ENCODE data around the gene CLMP.
A peak's percentile ranks its signal among the peaks of the same experiment; 100 is the strongest.
"Not testable (repeated sequence)": the region's sequence is repeated elsewhere in the genome, so short reads cannot be mapped to it uniquely, and the experiment has no call there.

The CLMP gene

GRCh38 chr11:123206055-123206454 lies 11.0 kb upstream of the CLMP start:
- H3K36me3 ChIP-seq (ENCODE audit: control insufficient read depth, insufficient read depth, low read length); DNase-seq (ENCODE audit: low read depth, low spot score); H3K4me3 ChIP-seq (ENCODE audit: low read length); H3K27ac ChIP-seq (ENCODE audit: low read length); H3K27me3 ChIP-seq (ENCODE audit: control insufficient read depth, insufficient read depth, low read length); H3K9me3 ChIP-seq (ENCODE audit: control insufficient read depth, insufficient read depth, low read length); H3K4me1 ChIP-seq (ENCODE audit: control insufficient read depth, insufficient read depth, low read length): not testable (repeated sequence)
- no CpG with 5 or more reads among the region's 7 CpGs for WGBS (ENCODE audit: insufficient coverage, insufficient read length)

- H3K4me1 ChIP-seq (ENCODE audit: control insufficient read depth, insufficient read depth, low read length): peaks cover 4% of the 10 kb centered on the region; the same call in 1 of the 2 replicates
- WGBS (ENCODE audit: insufficient coverage, insufficient read length): no CpG with 5 or more reads among the region's 6 CpGs
- no peak overlapping the region for H3K27ac ChIP-seq (ENCODE audit: low read length)
- H3K9me3 ChIP-seq (ENCODE audit: control insufficient read depth, insufficient read depth, low read length): no peaks in the 10 kb centered on the region
- no peaks in the 10 kb centered on the region for H3K36me3 ChIP-seq (ENCODE audit: control insufficient read depth, insufficient read depth, low read length)
- no peaks in the 10 kb centered on the region for H3K27me3 ChIP-seq (ENCODE audit: control insufficient read depth, insufficient read depth, low read length)
- DNase-seq (ENCODE audit: low read depth, low spot score): no peak
- no peak overlapping the region for H3K4me3 ChIP-seq (ENCODE audit: low read length)
Observed at GRCh38 chr11:123203934-123204333, 8.9 kb upstream of the CLMP start.

- Histone ChIP-seq H3K27ac (ENCODE audit: low read length) (no peak overlapping the region), H3K9me3 (ENCODE audit: control insufficient read depth, insufficient read depth, low read length) (no peaks in the 10 kb centered on the region), H3K4me1 (ENCODE audit: control insufficient read depth, insufficient read depth, low read length) (peaks cover 4% of the 10 kb centered on the region; the same call in 1 of the 2 replicates), H3K4me3 (ENCODE audit: low read length) (no peak overlapping the region), H3K36me3 (ENCODE audit: control insufficient read depth, insufficient read depth, low read length) (no peaks in the 10 kb centered on the region), H3K27me3 (ENCODE audit: control insufficient read depth, insufficient read depth, low read length) (no peaks in the 10 kb centered on the region)
- no peak for DNase-seq (ENCODE audit: low read depth, low spot score)
- no CpG with 5 or more reads among the region's 4 CpGs for WGBS (ENCODE audit: insufficient coverage, insufficient read length)
Observed at GRCh38 chr11:123203471-123203870, 8.4 kb upstream of the CLMP start.

- Histone ChIP-seq H3K36me3 (ENCODE audit: control insufficient read depth, insufficient read depth, low read length) (no peaks in the 10 kb centered on the region), H3K27me3 (ENCODE audit: control insufficient read depth, insufficient read depth, low read length) (no peaks in the 10 kb centered on the region), H3K4me3 (ENCODE audit: low read length) (no peak overlapping the region), H3K27ac (ENCODE audit: low read length) (no peak overlapping the region), H3K9me3 (ENCODE audit: control insufficient read depth, insufficient read depth, low read length) (no peaks in the 10 kb centered on the region), H3K4me1 (ENCODE audit: control insufficient read depth, insufficient read depth, low read length) (peaks cover 8% of the 10 kb centered on the region; the same call in 1 of the 2 replicates)
- WGBS (ENCODE audit: insufficient coverage, insufficient read length): no CpG with 5 or more reads among the region's 10 CpGs
- DNase-seq (ENCODE audit: low read depth, low spot score): no peak
Observed at GRCh38 chr11:123202155-123203151, 7.4 kb upstream of the CLMP start.

- H3K27me3 ChIP-seq (ENCODE audit: control insufficient read depth, insufficient read depth, low read length): no peaks in the 10 kb centered on the region
- no CpG with 5 or more reads among the region's 4 CpGs for WGBS (ENCODE audit: insufficient coverage, insufficient read length)
Observed at GRCh38 chr11:123200264-123200663, 5.2 kb upstream of the CLMP start.

GRCh38 chr11:123197711-123198110 lies 2.7 kb upstream of the CLMP start:
- no peaks in the 10 kb centered on the region for H3K36me3 ChIP-seq (ENCODE audit: control insufficient read depth, insufficient read depth, low read length)
- WGBS (ENCODE audit: insufficient coverage, insufficient read length): no CpG with 5 or more reads among the region's 4 CpGs
- H3K9me3 ChIP-seq (ENCODE audit: control insufficient read depth, insufficient read depth, low read length): no peaks in the 10 kb centered on the region
- H3K4me3 ChIP-seq (ENCODE audit: low read length): no peak overlapping the region
- peaks cover 5% of the 10 kb centered on the region; the same call in 1 of the 2 replicates for H3K4me1 ChIP-seq (ENCODE audit: control insufficient read depth, insufficient read depth, low read length)
- H3K27ac ChIP-seq (ENCODE audit: low read length): no peak overlapping the region
- no peak for DNase-seq (ENCODE audit: low read depth, low spot score)
- no peaks in the 10 kb centered on the region for H3K27me3 ChIP-seq (ENCODE audit: control insufficient read depth, insufficient read depth, low read length)

More at GRCh38 chr11:123200264-123200663, 5.2 kb upstream of the CLMP start:
- H3K36me3 ChIP-seq (ENCODE audit: control insufficient read depth, insufficient read depth, low read length): no peaks in the 10 kb centered on the region
- no peaks in the 10 kb centered on the region for H3K9me3 ChIP-seq (ENCODE audit: control insufficient read depth, insufficient read depth, low read length)
- DNase-seq (ENCODE audit: low read depth, low spot score): no peak
- H3K4me3 ChIP-seq (ENCODE audit: low read length): no peak overlapping the region
- H3K27ac ChIP-seq (ENCODE audit: low read length): no peak overlapping the region
- H3K4me1 ChIP-seq (ENCODE audit: control insufficient read depth, insufficient read depth, low read length): peaks cover 6% of the 10 kb centered on the region; the same call in 1 of the 2 replicates

- no peak for DNase-seq (ENCODE audit: low read depth, low spot score)
- Histone ChIP-seq H3K9me3 (ENCODE audit: control insufficient read depth, insufficient read depth, low read length) (no peaks in the 10 kb centered on the region), H3K4me3 (ENCODE audit: low read length) (peak overlapping the region; percentile 51; the same call in 1 of the 2 replicates), H3K27me3 (ENCODE audit: control insufficient read depth, insufficient read depth, low read length) (no peaks in the 10 kb centered on the region), H3K4me1 (ENCODE audit: control insufficient read depth, insufficient read depth, low read length) (peaks cover 5% of the 10 kb centered on the region; the same call in 1 of the 2 replicates), H3K27ac (ENCODE audit: low read length) (no peak overlapping the region), H3K36me3 (ENCODE audit: control insufficient read depth, insufficient read depth, low read length) (no peaks in the 10 kb centered on the region)
- WGBS (ENCODE audit: insufficient coverage, insufficient read length): no CpG with 5 or more reads among the region's 34 CpGs
Observed at GRCh38 chr11:123196060-123196714, 1.1 kb upstream of the CLMP start.

- peaks cover 5% of the 10 kb centered on the region; the same call in 1 of the 2 replicates for H3K4me1 ChIP-seq (ENCODE audit: control insufficient read depth, insufficient read depth, low read length)
- H3K27ac ChIP-seq (ENCODE audit: low read length): no peak overlapping the region
- no peaks in the 10 kb centered on the region for H3K36me3 ChIP-seq (ENCODE audit: control insufficient read depth, insufficient read depth, low read length)
- no peak for DNase-seq (ENCODE audit: low read depth, low spot score)
- H3K4me3 ChIP-seq (ENCODE audit: low read length): peak overlapping the region; percentile 51; the same call in 1 of the 2 replicates
- WGBS (ENCODE audit: insufficient coverage, insufficient read length): no CpG with 5 or more reads among the region's 54 CpGs
- no peaks in the 10 kb centered on the region for H3K27me3 ChIP-seq (ENCODE audit: control insufficient read depth, insufficient read depth, low read length)
- no peaks in the 10 kb centered on the region for H3K9me3 ChIP-seq (ENCODE audit: control insufficient read depth, insufficient read depth, low read length)
Observed at GRCh38 chr11:123194337-123195187, 486 bp downstream of the CLMP start.

GRCh38 chr11:123193742-123194141 lies 1.3 kb downstream of the CLMP start:
- Histone ChIP-seq H3K4me3 (ENCODE audit: low read length) (no peak overlapping the region), H3K9me3 (ENCODE audit: control insufficient read depth, insufficient read depth, low read length) (no peaks in the 10 kb centered on the region), H3K27ac (ENCODE audit: low read length) (no peak overlapping the region), H3K27me3 (ENCODE audit: control insufficient read depth, insufficient read depth, low read length) (no peaks in the 10 kb centered on the region), H3K4me1 (ENCODE audit: control insufficient read depth, insufficient read depth, low read length) (peaks cover 5% of the 10 kb centered on the region; the same call in 1 of the 2 replicates), H3K36me3 (ENCODE audit: control insufficient read depth, insufficient read depth, low read length) (no peaks in the 10 kb centered on the region)
- no CpG with 5 or more reads among the region's 4 CpGs for WGBS (ENCODE audit: insufficient coverage, insufficient read length)
- DNase-seq (ENCODE audit: low read depth, low spot score): no peak

- H3K36me3 ChIP-seq (ENCODE audit: control insufficient read depth, insufficient read depth, low read length): no peaks in the 10 kb centered on the region
- DNase-seq (ENCODE audit: low read depth, low spot score): no peak
- no peak overlapping the region for H3K27ac ChIP-seq (ENCODE audit: low read length)
- H3K4me1 ChIP-seq (ENCODE audit: control insufficient read depth, insufficient read depth, low read length): peaks cover 4% of the 10 kb centered on the region; the same call in 1 of the 2 replicates
- no peak overlapping the region for H3K4me3 ChIP-seq (ENCODE audit: low read length)
- WGBS (ENCODE audit: insufficient coverage, insufficient read length): no CpG with 5 or more reads among the region's 2 CpGs
- H3K9me3 ChIP-seq (ENCODE audit: control insufficient read depth, insufficient read depth, low read length): no peaks in the 10 kb centered on the region
- no peaks in the 10 kb centered on the region for H3K27me3 ChIP-seq (ENCODE audit: control insufficient read depth, insufficient read depth, low read length)
Observed at GRCh38 chr11:123191939-123192338, 3.1 kb downstream of the CLMP start.
